Left ventricle myocardium inferior (tissue), 1 donor: Measurements from ENCODE around the gene AUTS2. TPM values are rescaled to one million over a fixed set of nuclear protein-coding genes. Genes with fewer than 3 reads are reported as not detected.

Source experiments
- DNase-seq: peaks from one replicate; pipeline ENCODE4 v3.0.0-alpha.2; 2020
- H3K27ac ChIP-seq: fragments of 200-600 bp; replicated peaks from 2 replicates; pipeline ENCODE4 v1.8.0; 2021
- H3K27me3 ChIP-seq: fragments of 200-600 bp; 2 replicates; pipeline ENCODE4 v1.8.0; 2021; ENCODE audit warnings: low read depth
- H3K36me3 ChIP-seq: fragments of 200-600 bp; 2 replicates; pipeline ENCODE4 v1.8.0; 2021
- H3K4me1 ChIP-seq: fragments of 200-600 bp; 2 replicates; pipeline ENCODE4 v1.8.0; 2021
- H3K4me3 ChIP-seq: fragments of 200-600 bp; 2 replicates; pipeline ENCODE4 v1.8.0; 2021; ENCODE audit warnings: mild to moderate bottlenecking, moderate library complexity
- H3K9me3 ChIP-seq: fragments of 200-600 bp; replicated peaks from 2 replicates; pipeline ENCODE4 v1.8.0; 2021
- intact Hi-C: fragments of 100-400 bp; cut with micrococcal nuclease; formaldehyde crosslinking; loops from one replicate; pipeline ENCODE4 v1.11.0; 2022
- total RNA-seq: library from RNA; stranded (reverse); fragmentation: NEBNext Ultra II Directional; extraction: Animal tissue kit (Norgen Biotek cat#: 25700); gene quantifications from one replicate; pipeline ENCODE4 v1.2.1, GENCODE V29; 2021
- TF ChIP-seq, protein P1 (sequence below): fragments of 200-600 bp; IDR thresholded peaks from 2 replicates; pipeline ENCODE4 v1.8.0; 2021; ENCODE audit warnings: antibody characterized with exemption, mild to moderate bottlenecking, borderline replicate concordance
- donor health status: DM: no; HTN: yes; CAD: no; lungs with severe emphysema.

The AUTS2 gene
- total RNA-seq, 1 donor from 2014 or later: 10.5 TPM

GRCh38 chr7:70706204-70706603, 1107.9 kb downstream of the AUTS2 start:
- intact Hi-C loops: no loop called here
- Histone ChIP-seq H3K4me3 (no peak overlapping the region), H3K4me1 (peaks cover 23% of the 10 kb centered on the region), H3K27me3 (no peaks in the 10 kb centered on the region), H3K27ac (no peak overlapping the region), H3K9me3 (no peaks in the 10 kb centered on the region), H3K36me3 (no peaks in the 10 kb centered on the region)
- TF ChIP-seq, protein P1, sequence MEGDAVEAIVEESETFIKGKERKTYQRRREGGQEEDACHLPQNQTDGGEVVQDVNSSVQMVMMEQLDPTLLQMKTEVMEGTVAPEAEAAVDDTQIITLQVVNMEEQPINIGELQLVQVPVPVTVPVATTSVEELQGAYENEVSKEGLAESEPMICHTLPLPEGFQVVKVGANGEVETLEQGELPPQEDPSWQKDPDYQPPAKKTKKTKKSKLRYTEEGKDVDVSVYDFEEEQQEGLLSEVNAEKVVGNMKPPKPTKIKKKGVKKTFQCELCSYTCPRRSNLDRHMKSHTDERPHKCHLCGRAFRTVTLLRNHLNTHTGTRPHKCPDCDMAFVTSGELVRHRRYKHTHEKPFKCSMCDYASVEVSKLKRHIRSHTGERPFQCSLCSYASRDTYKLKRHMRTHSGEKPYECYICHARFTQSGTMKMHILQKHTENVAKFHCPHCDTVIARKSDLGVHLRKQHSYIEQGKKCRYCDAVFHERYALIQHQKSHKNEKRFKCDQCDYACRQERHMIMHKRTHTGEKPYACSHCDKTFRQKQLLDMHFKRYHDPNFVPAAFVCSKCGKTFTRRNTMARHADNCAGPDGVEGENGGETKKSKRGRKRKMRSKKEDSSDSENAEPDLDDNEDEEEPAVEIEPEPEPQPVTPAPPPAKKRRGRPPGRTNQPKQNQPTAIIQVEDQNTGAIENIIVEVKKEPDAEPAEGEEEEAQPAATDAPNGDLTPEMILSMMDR: no peak
- DNase-seq: no peak

DNA sequence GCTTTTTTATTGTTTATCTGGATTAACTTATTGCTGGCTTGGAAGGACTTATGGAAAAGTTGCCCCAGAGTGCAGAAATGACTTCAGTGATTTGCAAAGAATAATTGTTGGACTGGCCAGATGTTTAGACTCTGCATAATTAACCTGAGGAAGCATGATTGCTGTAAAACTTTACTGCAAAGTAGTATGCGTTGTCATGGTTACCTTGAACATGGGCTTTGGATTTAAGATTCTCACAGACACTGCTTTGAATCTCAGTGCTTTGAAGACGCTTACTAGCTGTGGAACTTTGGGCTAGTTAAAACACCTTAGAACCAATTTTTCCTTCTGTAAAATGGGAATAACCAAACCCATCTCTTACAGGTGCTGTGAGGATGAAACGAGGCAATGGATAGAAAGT, 1108.4 kb downstream of the AUTS2 start:
- Histone ChIP-seq H3K9me3 (no peaks in the 10 kb centered on the region), H3K27ac (no peak overlapping the region), H3K4me3 (no peak overlapping the region), H3K36me3 (no peaks in the 10 kb centered on the region), H3K4me1 (peaks cover 23% of the 10 kb centered on the region), H3K27me3 (no peaks in the 10 kb centered on the region)
- intact Hi-C loops: no loop called here
- TF ChIP-seq, protein P1: no peak
- no peak for DNase-seq

DNA sequence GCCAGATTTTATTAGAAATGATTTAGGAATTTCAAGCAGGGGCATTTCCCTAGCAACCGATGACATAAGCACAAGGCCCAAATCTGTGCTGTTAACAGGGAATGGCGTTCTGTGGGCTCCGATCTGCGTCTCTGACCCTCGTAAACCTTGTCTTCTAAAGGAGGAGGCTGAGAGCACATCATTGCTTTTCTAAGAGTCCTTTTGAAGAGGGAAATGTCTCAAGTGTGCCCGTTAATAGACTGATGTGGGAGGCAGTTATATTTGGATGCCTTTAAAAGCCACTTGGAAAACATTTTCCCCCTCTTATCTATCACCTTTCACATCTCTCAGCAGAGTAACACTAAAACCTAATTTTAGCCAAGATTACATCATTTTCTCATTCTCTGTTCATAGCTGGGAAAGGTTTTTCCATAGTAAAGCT, 1109.6 kb downstream of the AUTS2 start:
- Histone ChIP-seq H3K27ac (no peak overlapping the region), H3K4me3 (no peak overlapping the region), H3K9me3 (no peaks in the 10 kb centered on the region), H3K4me1 (peaks cover 23% of the 10 kb centered on the region), H3K27me3 (no peaks in the 10 kb centered on the region), H3K36me3 (no peaks in the 10 kb centered on the region)
- TF ChIP-seq, protein P1: no peak
- DNase-seq: no peak
- intact Hi-C loops: no loop called here

DNA sequence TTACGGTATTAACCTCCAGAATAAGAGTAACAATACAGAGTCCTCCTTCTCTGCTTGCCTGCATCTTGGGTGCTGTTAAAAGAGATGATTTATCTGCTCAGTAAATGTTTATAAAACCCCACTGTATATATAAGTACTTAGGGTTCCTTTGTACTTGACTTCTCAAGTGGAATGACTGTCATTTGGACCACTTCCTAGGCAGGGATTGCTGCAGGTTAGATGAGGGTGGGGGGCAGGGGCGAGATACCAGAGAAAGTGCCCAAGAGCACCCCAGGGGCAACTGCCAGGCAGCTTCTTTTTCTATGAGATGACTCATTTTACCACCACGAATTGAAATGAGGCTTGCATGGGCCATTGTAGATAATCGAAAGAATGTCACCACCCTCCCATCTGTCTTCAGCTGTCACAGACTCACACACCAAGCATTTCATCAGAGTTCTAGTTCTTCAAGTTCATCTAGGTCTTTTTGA, 1111.8 kb downstream of the AUTS2 start:
- TF ChIP-seq, protein P1: no peak
- no peaks in the 10 kb centered on the region for H3K27me3 ChIP-seq
- no peak overlapping the region for H3K4me3 ChIP-seq
- H3K36me3 ChIP-seq: no peaks in the 10 kb centered on the region
- H3K27ac ChIP-seq: no peak overlapping the region
- H3K9me3 ChIP-seq: peaks cover 18% of the 10 kb centered on the region
- DNase-seq: no peak
- H3K4me1 ChIP-seq: peaks cover 23% of the 10 kb centered on the region
- intact Hi-C loops: no loop called here

DNA sequence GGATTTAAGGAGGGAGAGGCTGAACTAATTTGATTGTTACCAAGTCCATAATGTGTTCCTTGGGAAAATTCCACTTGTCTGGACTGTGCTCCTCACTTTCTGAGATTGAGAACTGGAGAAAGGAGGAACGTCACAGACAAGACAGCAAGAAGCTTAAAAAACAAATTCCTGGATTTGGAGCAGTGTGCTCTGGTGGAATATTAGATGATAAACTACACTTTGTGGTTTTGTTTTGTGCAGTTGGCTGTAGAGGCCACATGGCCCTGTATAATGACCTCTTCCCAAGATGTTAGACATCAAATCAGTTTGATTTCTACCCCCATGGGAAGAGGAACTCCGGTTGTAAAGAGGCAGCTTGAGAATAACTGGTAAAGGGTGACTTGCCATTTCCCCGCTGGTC, 1112.4 kb downstream of the AUTS2 start:
- H3K9me3 ChIP-seq: peaks cover 18% of the 10 kb centered on the region
- H3K27ac ChIP-seq: no peak overlapping the region
- intact Hi-C loops: no loop called here
- no peak overlapping the region for H3K4me3 ChIP-seq
- H3K27me3 ChIP-seq: no peaks in the 10 kb centered on the region
- no peak for DNase-seq
- no peaks in the 10 kb centered on the region for H3K36me3 ChIP-seq
- H3K4me1 ChIP-seq: peaks cover 23% of the 10 kb centered on the region
- TF ChIP-seq, protein P1: no peak

GRCh38 chr7:70711452-70711851, 1113.2 kb downstream of the AUTS2 start:
- intact Hi-C loops: no loop called here
- Histone ChIP-seq H3K27me3 (no peaks in the 10 kb centered on the region), H3K4me3 (no peak overlapping the region), H3K27ac (no peak overlapping the region), H3K9me3 (peaks cover 18% of the 10 kb centered on the region), H3K4me1 (peaks cover 23% of the 10 kb centered on the region), H3K36me3 (no peaks in the 10 kb centered on the region)
- TF ChIP-seq, protein P1: no peak
- DNase-seq: no peak
